Tibial nerve (tissue), 4 donors: ENCODE results near the gene PTPRM. TPM values are rescaled to one million over a fixed set of nuclear protein-coding genes. Genes with fewer than 3 reads are reported as not detected.

Experiments used
- DNase-seq, 2 donors: peaks; one replicate each; pipeline ENCODE4 v3.0.0-alpha.2; 2019; ENCODE audit warnings: low spot score in 2 of 2
- H3K27ac ChIP-seq, 4 donors: fragments of 200-600 bp; sonication (generic) in 3 of 4; one replicate each; pipeline ENCODE4 v1.5.1; 2017 to 2019; ENCODE audit warnings: mild to moderate bottlenecking in 1 of 4
- H3K27me3 ChIP-seq, 2 donors: fragments of 200-600 bp; sonication (generic) in 1 of 2; one replicate each; pipeline versions ENCODE4 v1.5.1 to v1.6.0; 2017 to 2019
- H3K36me3 ChIP-seq, 3 donors: fragments of 200-600 bp; sonication (generic); one replicate each; pipeline ENCODE4 v1.5.1; 2018 to 2019
- H3K4me1 ChIP-seq, 4 donors: fragments of 200-600 bp; sonication (generic) in 3 of 4; one replicate each; pipeline ENCODE4 v1.5.1; 2017 to 2019
- H3K4me3 ChIP-seq, 4 donors: fragments of 200-600 bp; sonication (generic) in 3 of 4; one replicate each; pipeline ENCODE4 v1.5.1; 2017 to 2019; ENCODE audit warnings: mild to moderate bottlenecking in 1 of 4, moderate library complexity in 1 of 4
- H3K9me3 ChIP-seq, 4 donors: fragments of 200-600 bp; sonication (generic) in 3 of 4; one replicate each; pipeline ENCODE4 v1.5.1; 2017 to 2019
- EP300 ChIP-seq, 2 donors: sonication (generic); formaldehyde crosslinking; IDR thresholded peaks; one replicate each; pipeline ENCODE4 v1.6.1; 2017; ENCODE audit warnings: antibody characterized with exemption in 2 of 2, mild to moderate bottlenecking in 1 of 2
- POLR2A ChIP-seq, 2 donors: fragments of 450-650 bp; IDR thresholded peaks; one replicate each; pipeline ENCODE4 v1.6.1; 2017; ENCODE audit warnings: antibody characterized with exemption in 2 of 2, mild to moderate bottlenecking in 2 of 2, moderate library complexity in 2 of 2
- WGBS, 2 donors: methylation state at CpG; one replicate each; pipeline ENCODE4 v1.1.5; 2018; 5-methylcytosine and 5-hydroxymethylcytosine counted together
- total RNA-seq, 4 donors: library from RNA; depleted of rRNA; stranded (reverse); fragments of >200 nt; gene quantifications; one replicate each; pipeline ENCODE4 v1.1.0, GENCODE V29; 2016
- TF ChIP-seq, protein P1 (sequence below), 5 experiments: fragments of 200-600 bp in 3 of 5; fragments of 450-650 bp in 2 of 5; sonication (generic) in 3 of 5; IDR thresholded peaks; one replicate each; pipeline ENCODE4 v1.5.1; 2016 to 2019; ENCODE audit warnings: antibody characterized with exemption in 5 of 5, mild to moderate bottlenecking in 3 of 5, moderate library complexity in 2 of 5

The PTPRM gene
- total RNA-seq, 4 donors from 2014 or later, result 62.2 to 92.4 (median 80.7) TPM

DNA sequence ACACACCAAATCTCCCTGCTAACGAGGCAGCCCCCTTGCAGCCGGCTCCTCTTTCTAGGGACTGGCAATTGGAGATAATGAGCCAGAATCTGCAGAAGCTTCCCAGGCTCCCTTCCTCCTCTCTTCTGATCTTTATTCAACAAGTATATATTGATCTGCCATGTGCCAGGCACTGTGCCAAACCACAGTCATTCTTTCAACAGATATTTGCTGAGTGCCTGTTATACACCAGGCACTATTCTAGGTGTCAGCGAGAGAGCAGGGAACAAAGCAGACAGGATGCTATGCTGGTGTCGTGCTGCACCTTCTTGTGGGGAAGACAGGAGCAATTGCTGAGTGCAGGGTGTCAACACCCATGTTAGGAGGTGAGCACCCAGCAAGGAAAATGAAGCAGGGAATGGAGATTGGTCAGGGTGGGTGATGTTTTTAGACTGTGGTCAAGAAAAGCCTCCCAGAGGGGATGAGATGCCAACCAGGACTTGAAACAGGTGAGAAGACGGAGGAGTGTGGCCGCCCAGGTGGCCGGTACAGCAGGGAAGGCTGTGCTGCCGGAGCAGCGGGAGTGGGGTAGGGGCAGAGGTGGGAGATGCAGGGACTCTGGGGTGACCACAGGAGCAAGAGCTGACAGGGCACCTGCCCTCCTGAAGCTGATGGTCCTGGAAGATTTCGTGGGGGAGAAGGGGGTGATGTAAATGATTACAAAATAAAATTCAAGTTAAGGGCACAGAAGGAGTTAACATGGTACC lies 734.5 kb downstream of the PTPRM start:
- Histone ChIP-seq H3K27me3 (no peaks in the 10 kb centered on the region), H3K27ac (no peak overlapping the region), H3K9me3 (no peaks in the 10 kb centered on the region), H3K36me3 (peaks cover 0 to 23% (median 0%) of the 10 kb centered on the region in 3 donors), H3K4me3 (no peak overlapping the region), H3K4me1 (no peaks in the 10 kb centered on the region)
- no peak for DNase-seq
- TF ChIP-seq EP300 (IDR thresholded peaks at IDR 0.05), result no peak
- TF ChIP-seq, protein P1, sequence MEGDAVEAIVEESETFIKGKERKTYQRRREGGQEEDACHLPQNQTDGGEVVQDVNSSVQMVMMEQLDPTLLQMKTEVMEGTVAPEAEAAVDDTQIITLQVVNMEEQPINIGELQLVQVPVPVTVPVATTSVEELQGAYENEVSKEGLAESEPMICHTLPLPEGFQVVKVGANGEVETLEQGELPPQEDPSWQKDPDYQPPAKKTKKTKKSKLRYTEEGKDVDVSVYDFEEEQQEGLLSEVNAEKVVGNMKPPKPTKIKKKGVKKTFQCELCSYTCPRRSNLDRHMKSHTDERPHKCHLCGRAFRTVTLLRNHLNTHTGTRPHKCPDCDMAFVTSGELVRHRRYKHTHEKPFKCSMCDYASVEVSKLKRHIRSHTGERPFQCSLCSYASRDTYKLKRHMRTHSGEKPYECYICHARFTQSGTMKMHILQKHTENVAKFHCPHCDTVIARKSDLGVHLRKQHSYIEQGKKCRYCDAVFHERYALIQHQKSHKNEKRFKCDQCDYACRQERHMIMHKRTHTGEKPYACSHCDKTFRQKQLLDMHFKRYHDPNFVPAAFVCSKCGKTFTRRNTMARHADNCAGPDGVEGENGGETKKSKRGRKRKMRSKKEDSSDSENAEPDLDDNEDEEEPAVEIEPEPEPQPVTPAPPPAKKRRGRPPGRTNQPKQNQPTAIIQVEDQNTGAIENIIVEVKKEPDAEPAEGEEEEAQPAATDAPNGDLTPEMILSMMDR (IDR thresholded peaks at IDR 0.05), result no peak
- no peak for TF ChIP-seq POLR2A (IDR thresholded peaks at IDR 0.05)
- 90 to 93% methylated on average over 10 of the region's 10 CpGs for WGBS, 2 donors

DNA sequence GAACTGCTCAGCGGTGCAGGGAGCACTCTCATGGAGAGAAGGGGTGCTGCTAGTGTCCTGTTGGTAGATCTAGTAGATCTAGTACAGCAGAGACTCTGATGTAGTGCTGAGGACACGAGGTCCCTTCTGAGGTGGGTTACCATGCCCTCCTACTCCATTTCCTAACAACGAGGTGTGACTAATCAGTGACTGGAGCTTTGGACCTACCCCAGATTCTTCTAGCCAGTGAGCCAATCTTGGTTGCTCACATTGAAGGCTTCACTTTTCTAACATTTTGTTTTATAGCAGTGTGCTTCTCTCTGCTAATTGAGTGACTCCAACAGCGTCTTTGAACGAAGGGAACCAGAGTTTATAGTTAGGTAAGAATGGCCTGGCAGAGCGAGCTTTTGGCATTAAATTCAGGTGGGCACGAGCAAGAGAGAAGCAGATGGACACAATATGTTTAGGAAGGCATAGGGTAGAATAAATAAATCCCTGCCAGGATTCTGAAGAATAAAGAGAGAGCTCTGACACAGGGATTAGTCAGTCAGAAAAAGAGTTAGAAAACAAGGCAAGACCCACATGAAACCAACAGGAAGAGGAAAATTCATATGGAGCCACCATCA lies 736.1 kb downstream of the PTPRM start:
- Histone ChIP-seq H3K27me3 (no peaks in the 10 kb centered on the region), H3K36me3 (peaks cover 0 to 12% (median 0%) of the 10 kb centered on the region in 3 donors), H3K9me3 (no peaks in the 10 kb centered on the region), H3K4me1 (no peaks in the 10 kb centered on the region), H3K27ac (no peak overlapping the region), H3K4me3 (no peak overlapping the region)
- WGBS, 2 donors, result 88 to 92% methylated on average over 7 of the region's 7 CpGs
- TF ChIP-seq, protein P1 (IDR thresholded peaks at IDR 0.05), result no peak
- TF ChIP-seq EP300 (IDR thresholded peaks at IDR 0.05) (no peak), POLR2A (IDR thresholded peaks at IDR 0.05) (no peak)
- DNase-seq, result no peak

DNA sequence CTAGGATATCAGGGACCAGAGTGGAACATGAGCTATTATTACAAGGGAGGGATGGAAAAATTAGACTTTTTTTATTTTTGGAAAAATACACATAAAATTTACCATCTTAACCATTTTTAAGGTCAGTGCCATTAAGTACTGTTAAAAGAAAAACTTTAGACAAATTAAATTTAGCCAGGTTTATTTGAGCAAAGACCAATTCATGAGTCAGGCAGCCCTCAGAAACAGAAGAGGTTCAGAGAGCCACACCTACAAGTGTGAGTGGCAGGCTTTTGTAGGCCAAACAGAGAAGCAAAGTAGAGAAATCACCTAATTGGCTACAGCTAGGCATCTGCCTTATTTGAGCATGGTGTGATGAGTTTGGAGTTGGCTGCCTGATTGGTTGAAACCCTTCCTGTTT lies 740.8 kb downstream of the PTPRM start:
- Histone ChIP-seq H3K4me3 (no peak overlapping the region), H3K9me3 (no peaks in the 10 kb centered on the region), H3K27ac (no peak overlapping the region), H3K4me1 (no peaks in the 10 kb centered on the region), H3K36me3 (peaks cover 0 to 9% (median 0%) of the 10 kb centered on the region in 3 donors), H3K27me3 (no peaks in the 10 kb centered on the region)
- TF ChIP-seq, protein P1 (IDR thresholded peaks at IDR 0.05), result no peak
- TF ChIP-seq EP300 (IDR thresholded peaks at IDR 0.05), result no peak
- TF ChIP-seq POLR2A (IDR thresholded peaks at IDR 0.05), result no peak
- DNase-seq, result no peak

DNA sequence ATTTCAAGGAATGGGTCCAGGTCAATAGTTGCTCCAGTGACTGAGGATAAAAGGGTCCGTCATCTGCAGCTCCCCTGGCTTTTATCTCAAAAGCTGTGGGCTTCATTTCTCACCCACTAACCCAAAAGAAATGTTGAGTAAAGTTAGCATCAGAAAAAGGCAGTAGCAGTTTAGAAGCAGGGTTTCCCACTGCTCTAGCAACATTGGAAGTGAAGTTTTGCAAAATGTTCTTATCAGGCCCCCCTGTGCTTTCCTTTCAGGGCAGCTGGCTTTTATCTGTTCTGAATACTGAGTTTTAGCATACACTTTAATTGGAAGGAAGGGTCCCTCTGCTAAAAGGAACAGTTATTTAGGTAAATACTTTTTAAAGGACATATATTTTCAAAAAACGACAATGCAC lies 745.9 kb downstream of the PTPRM start:
- WGBS, 2 donors, result 90 to 91% methylated on average over 2 of the region's 2 CpGs
- H3K27ac ChIP-seq, result no peak overlapping the region
- TF ChIP-seq, protein P1 (IDR thresholded peaks at IDR 0.05), result no peak
- TF ChIP-seq EP300 (IDR thresholded peaks at IDR 0.05) (no peak), POLR2A (IDR thresholded peaks at IDR 0.05) (no peak)

DNA sequence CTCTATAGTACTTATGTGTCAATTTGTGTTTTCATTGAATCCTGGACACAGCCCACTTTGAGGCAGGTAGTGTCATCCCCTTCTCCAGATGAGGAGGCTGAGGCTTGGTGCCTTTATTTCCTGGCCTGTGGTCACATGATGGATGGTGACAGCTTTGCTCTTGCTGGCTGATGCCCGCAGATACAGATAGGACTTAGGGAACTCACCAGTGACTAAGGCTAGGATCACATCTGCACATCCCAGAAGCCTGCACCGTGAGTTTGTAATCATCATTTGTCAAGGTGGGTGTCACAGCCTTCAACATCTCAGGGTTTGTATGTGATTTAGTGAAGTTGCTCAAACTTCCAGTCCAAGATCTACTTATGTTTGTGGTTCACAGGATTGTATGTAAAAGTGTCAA lies 747.0 kb downstream of the PTPRM start:
- Histone ChIP-seq H3K4me1 (no peaks in the 10 kb centered on the region), H3K27me3 (no peaks in the 10 kb centered on the region), H3K36me3 (peaks cover 0 to 8% (median 0%) of the 10 kb centered on the region in 3 donors), H3K9me3 (no peaks in the 10 kb centered on the region), H3K27ac (no peak overlapping the region), H3K4me3 (no peak overlapping the region)
- TF ChIP-seq, protein P1 (IDR thresholded peaks at IDR 0.05), result no peak
- TF ChIP-seq POLR2A (IDR thresholded peaks at IDR 0.05) (no peak), EP300 (IDR thresholded peaks at IDR 0.05) (no peak)
- WGBS, 2 donors, result 97 to 98% methylated on average over 2 of the region's 2 CpGs
- DNase-seq, result no peak

More for the DNA sequence above, 745.9 kb downstream of the PTPRM start:
- H3K27me3 ChIP-seq, result no peaks in the 10 kb centered on the region
- no peaks in the 10 kb centered on the region for H3K4me1 ChIP-seq
- H3K36me3 ChIP-seq, result peaks cover 0 to 6% (median 0%) of the 10 kb centered on the region in 3 donors
- DNase-seq, result no peak
- H3K4me3 ChIP-seq, result no peak overlapping the region
- H3K9me3 ChIP-seq, result no peaks in the 10 kb centered on the region
